GM19372 (cell line): ENCODE data around the gene RAC3.

Experiments used
- ATAC-seq: cut with Tn5 transposase; IDR thresholded peaks from one replicate; pipeline ENCODE4 v1.9.1; 2021; ENCODE audit warnings: mild to moderate bottlenecking, low read depth, moderate library complexity; ENCODE audit not compliant: unreplicated experiment

RAC3 gene

DNA sequence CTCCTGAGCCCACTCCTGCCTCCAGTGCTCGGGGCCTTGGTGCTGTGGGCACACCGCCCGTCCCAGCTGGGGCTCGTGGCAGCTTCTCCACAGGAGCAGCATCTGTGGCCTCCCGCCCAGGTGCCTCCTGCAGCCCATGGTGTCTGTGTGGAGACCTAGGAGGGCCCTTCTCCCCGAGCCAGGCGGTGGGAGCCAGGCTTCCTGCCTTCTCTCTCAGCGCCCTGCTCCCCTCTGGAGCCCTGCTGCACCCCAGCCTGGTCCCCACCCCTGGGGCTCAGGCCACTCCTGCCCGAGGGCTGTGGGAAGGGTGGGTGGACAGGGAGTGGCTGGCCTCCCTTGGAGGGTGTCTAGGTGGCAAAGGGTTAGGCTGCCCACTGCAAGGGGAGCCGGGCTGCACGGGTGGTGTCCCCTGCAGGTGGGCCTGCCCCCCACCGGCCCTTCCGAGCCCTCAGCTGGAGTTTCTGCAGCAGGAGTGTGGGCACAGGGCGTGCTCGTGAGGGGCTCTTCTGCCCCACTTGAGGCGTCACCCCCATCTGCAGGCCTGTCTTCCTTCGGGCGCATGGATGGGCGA lies 19.8 kb upstream of the RAC3 start:
- no peak for ATAC-seq

- ATAC-seq: no peak
Observed at GRCh38 chr17:82012261-82012639, 19.2 kb upstream of the RAC3 start.

DNA sequence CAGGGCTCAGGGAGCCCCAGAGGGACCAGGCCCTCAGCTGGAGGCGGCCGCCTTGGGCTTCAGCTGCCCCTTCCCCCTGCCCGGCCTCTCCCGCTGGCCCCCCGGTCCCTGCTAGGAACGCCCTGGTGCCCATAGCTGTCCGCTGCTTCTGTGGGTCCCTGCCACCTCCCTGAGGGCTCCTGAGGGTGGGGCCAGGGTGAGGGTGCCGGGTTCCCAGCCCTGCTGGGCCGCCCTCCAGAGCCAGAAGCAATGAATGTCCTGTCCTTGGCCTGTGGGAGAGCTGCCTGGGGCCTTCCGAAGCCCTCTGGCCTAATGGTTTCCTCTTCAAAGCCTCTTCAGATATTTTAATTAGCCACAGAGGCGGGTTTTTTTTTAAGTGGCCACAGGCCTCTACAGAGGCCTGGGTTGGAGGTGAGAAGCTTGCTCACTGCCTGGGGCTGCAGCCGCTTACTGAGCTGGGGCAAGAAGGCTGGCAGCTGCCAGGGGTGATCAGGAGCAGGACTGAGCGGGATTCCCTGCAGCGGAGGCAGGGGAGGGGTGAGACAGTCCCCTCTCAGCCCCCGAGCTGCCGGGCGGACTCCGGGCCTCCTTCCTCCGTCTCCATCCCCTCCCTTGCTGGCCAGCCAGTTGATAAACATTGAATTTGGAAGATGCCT lies 18.7 kb upstream of the RAC3 start:
- no peak for ATAC-seq

- no peak for ATAC-seq
Observed at GRCh38 chr17:82013341-82013740, 18.1 kb upstream of the RAC3 start.

DNA sequence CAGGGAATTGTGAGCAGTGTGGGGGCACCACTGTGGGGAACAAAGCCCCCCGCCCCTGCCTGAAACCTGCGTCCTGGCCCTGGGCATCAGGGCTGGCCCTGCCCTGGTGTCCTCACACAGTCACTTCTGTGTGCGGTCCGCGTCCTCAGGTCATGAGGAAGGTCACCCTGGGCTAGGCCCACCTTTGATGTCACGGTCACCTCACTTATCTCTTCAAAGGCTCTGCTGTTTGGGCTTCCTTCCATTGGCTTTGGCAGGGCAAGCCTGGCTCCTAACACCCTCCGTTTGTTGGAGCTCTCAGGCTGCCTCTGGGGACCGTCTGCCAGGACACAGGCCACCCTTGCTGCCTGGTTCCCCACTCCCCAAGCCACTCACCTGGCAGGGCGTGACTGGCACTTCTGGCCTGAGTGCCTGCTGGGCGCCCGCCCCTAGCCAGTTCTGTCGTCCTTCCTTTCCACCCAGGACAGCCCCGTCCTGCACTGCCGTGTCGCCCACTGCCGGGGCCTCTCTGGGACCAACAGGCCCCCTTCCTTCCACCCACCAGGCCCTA lies 17.6 kb upstream of the RAC3 start:
- ATAC-seq: no peak

DNA sequence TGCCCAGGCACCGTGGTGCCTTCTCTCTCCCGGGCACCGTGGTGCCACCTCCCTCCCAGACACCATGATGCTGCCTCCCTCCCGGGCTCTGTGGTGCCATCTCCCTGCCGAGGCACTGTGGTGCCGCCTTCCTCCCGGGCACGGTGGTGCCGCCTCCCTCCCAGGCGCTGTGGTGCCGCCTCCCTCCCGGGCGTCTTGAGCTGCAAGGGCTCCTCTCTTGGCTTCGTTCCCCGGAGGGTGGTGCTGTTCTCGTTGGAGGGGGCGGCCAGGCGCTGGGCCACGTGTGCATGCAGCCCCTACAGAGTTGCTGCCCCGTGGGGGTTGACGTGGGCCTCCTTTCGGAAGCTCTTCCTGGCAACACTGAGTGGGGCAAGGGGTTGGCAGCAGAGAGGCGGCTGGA lies 17.0 kb upstream of the RAC3 start:
- no peak for ATAC-seq

DNA sequence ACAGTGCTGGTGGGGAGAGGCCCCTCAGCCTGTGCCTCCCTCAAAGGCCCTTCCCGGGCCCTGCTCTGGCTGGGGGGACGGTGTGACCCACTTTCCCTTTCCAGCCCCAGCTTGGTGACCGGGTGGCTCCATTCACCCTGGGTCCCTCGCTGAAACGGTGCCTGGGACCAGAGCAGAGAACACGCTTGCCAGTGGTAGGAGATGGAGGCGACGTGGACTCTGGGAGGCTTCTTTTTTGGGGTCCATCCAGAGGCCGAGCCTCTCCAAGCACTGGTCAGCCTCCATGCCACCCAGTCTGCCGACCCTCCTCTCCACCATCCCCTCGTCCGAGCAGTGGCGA lies 16.5 kb upstream of the RAC3 start:
- no peak for ATAC-seq

GRCh38 chr17:82015311-82015971 lies 16.0 kb upstream of the RAC3 start:
- no peak for ATAC-seq

DNA sequence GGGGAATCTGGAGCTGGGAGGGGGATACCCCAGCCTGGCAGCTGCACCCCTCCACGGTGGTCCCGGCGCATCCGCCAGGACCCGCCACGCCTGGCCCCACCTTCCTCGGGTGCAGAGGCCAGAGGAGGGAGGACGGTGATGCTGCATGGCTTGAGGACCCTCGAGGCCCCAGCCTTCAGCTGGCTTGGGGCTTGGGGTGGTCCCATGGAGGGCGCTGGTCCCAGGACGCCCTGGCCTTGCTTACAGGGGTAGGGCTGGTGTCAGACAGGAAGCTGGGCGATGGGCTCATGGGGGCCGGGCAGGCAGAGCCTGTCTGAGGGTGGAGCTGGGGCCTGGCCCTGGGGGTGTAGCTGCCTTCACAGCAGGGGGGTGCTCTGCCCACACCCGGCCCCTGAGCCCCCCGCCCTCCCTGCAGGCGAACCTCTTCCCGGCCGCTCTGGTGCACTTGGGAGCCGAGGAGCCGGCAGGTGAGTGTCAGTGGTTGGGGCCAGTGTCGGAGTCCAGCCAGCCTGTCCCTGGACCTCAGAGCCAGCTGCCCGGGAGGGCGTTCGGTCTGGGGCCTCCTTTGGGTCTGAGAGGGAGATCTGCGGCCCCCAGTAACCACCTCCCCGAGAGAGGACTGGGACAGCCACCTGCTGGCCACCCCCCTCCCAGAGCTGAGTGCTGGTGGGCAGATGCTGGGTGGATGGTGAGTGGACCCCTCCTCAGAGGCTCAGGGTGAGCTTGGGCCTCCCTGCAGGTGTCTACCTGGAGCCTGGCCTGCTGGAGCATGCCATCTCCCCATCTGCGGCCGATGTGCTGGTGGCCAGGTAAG lies 15.2 kb upstream of the RAC3 start:
- ATAC-seq: no peak

GRCh38 chr17:82016875-82017459 lies 14.5 kb upstream of the RAC3 start:
- ATAC-seq: no peak

GRCh38 chr17:82017612-82018151 lies 13.8 kb upstream of the RAC3 start:
- ATAC-seq: no peak

GRCh38 chr17:82018152-82018988 lies 13.1 kb upstream of the RAC3 start:
- ATAC-seq: no peak

GRCh38 chr17:82018989-82019689 lies 12.3 kb upstream of the RAC3 start:
- no peak for ATAC-seq

- ATAC-seq: no peak
Observed at GRCh38 chr17:82019690-82020571, 11.5 kb upstream of the RAC3 start.

DNA sequence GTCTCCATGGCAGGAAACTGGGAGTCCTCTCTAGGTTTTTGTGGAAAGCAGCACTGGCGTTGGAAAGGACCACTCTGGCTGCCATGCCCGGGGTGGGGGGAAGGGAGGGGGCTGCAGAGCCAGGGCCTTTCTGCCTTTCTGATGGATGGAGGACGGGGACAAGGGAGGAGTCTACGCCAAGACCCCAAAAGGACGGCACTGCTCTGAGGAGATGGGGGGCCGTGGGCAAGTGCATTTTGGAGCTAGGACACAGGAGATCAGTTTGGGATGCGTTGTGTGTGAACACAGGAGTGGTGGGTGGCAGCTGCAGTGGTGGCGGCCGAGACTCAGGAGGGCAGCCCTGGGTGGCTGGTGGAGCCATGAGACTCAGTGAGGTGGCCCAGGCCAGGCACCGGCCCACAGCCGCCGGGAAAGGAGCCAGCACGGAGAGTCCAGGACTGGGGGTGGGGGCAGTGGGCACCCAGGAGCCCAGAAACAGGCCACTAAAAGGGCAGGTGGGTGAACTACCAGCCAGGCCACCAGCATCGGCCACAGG lies 10.8 kb upstream of the RAC3 start:
- ATAC-seq: no peak

DNA sequence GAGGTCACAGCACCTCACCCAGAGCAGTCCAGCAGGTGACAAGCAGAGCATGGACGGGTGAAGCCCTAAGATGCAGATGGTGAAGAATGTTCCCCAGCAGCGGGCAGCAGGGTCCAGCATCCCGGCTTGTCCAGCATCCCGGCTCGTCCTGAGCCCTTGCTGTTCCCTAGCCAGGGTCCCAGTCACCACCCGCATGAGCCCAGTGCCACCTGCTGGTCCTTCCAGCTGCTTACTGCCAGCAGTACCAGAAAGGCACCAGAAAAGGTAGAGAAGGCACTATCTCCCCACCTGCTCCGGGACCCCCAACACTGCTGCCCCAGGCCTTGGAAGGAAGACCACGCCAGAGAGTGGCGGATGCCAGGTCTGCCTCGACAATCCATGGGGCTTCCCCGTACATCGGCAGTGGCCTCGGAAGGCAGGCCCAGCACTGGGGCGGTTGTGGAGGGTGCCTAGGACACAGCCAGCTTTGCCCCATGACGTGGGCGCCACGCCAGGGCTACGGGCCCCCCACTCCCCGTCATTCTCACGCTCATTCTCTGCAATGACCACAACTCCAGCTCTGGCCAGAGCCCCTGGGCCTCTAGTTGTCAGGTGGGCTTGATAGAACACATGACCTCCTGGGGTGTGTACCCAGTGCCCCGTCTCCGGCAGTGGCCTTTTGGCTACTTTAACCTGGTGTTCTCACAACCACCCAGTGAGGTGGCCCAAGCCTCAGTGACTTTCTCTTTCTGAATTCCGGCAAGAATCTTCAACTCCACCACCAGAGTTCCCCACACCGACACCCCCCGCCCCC lies 10.2 kb upstream of the RAC3 start:
- no peak for ATAC-seq

DNA sequence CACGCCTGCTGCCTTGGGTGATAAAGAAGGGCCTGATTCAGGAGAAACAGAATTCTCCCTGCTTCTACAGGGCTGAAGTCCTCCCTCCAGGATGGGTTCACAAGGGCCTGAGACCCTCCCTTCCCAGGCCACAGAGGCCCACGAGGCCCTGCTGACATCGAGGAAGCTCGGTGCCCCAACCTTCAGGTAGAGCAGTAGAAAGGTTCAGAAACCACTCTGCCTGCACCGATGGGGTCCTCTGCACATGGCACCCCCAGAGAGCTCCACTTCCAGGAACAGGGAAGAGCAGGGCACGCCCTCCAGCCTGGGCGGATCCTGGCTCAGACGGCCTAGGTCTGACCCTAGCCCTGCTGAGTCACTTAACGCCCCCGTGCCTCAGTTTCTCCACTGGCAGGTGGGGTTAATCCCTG lies 9.6 kb upstream of the RAC3 start:
- ATAC-seq: no peak
